GM18909 (cell line): ENCODE data around the gene CRLF3.
"Not testable (repeated sequence)": the region's sequence is repeated elsewhere in the genome, so short reads cannot be mapped to it uniquely, and the experiment has no call there.

Experiments
- ATAC-seq: cut with Tn5 transposase; IDR thresholded peaks from one replicate; pipeline ENCODE4 v1.9.1; 2021; ENCODE audit warnings: mild to moderate bottlenecking; ENCODE audit not compliant: unreplicated experiment, poor library complexity

The CRLF3 gene

DNA sequence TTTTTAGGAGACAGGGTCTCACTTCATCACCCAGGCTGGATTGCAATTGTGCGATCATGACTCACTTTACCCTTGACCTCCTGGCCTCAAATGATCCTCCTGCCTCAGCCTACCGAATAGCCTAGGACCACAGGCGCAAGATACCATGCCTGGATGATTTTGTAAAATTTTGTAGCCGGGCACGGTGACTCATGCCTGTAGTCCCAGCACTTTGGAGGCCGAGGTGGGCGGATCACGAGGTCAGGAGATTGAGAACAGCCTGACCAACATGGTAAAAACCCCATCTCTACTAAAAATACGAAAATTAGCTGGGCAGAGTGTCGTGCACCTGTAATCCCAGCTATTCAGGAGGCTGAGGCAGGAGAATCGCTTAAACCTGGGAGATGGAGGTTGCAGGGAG is 73.5 kb downstream of the CRLF3 start:
- ATAC-seq, result not testable (repeated sequence)

GRCh38 chr17:30747621-30748020 is 76.9 kb downstream of the CRLF3 start:
- ATAC-seq, result not testable (repeated sequence)

DNA sequence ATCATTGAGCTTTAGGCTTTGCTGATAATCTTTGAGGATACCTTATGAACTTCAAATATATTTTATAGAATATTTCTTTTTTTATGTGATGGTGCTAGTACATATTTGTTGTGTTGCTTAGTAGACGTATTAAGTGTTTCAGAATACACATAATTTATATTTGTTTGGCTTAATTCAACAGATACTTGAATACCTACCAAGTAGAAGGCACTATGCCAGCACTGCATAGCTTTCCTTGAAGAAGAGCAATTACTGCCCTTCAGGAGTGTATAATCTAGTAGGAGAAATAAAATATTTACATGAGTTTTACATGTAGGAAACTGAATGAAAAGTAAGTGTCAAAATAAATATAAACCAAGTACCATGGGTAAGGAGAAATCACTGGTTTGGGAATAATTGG is 81.8 kb downstream of the CRLF3 start:
- not testable (repeated sequence) for ATAC-seq

DNA sequence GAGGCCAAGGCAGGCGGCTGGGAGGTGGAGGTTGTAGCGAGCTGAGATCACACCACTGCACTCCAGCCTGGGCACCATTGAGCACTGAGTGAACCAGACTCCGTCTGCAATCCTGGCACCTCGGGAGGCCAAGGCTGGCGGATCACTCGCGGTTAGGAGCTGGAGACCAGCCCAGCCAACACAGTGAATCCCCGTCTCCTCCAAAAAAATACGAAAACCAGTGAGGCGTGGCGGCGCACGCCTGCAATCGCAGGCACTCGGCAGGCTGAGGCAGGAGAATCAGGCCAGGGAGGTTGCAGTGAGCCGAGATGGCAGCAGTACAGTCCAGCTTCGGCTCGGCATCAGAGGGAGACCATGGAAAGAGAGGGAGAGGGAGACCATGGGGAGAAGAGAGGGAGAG is 88.1 kb downstream of the CRLF3 start:
- ATAC-seq, result not testable (repeated sequence)

DNA sequence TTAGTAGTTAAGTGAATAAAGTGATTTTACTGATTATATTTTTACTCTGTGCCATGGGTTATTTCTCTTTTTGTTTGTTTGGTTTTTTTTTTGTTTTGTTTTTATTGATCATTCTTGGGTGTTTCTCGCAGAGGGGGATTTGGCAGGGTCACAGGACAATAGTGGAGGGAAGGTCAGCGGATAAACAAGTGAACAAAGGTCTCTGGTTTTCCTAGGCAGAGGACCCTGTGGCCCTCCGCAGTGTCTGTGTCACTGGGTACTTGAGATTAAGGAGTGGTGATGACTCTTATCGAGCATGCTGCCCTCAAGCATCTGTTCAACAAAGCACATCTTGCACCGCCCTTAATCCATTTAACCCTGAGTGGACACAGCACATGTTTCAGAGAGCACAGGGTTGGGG is 88.8 kb downstream of the CRLF3 start:
- not testable (repeated sequence) for ATAC-seq

- ATAC-seq, result not testable (repeated sequence)
Measured at GRCh38 chr17:30735206-30735605, 89.3 kb downstream of the CRLF3 start.

DNA sequence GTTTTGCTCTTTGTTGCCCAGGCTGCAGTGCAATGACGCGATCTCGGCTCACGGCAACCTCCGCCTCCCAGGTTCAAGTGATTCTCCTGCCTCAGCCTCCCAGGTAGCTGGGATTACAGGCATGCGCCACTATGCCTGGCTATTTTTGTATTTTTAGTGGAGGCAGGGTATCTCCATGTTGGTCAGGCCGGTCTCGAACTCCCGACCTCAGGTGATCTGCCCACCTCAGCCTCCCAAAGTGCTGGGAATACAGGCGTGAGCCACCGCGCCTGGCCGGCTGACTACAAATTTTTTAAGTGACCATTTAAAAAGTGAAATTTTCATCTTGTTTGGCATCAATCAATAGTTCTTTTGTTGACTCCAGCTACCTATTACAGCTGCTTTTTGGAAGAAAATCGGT is 90.3 kb downstream of the CRLF3 start:
- not testable (repeated sequence) for ATAC-seq
